SK-MEL-5 (cell line): ENCODE data around the gene RTN4RL2. TPM values are rescaled to one million over a fixed set of nuclear protein-coding genes. Genes with fewer than 3 reads are reported as not detected.
"Not testable (repeated sequence)": the region's sequence is repeated elsewhere in the genome, so short reads cannot be mapped to it uniquely, and the experiment has no call there.

ENCODE experiments used
- DNase-seq: peaks from one replicate; pipeline ENCODE4 v3.0.0-alpha.2; 2016; ENCODE audit warnings: low read depth, low spot score
- in situ Hi-C: cut with HindIII; loops from 2 replicates; pipeline ENCODE4 v1.10.0; 2016; ENCODE audit warnings: low sequenced_read_pairs, high pct_unique_total_duplicates, low pct_unique_long_range_greater_than_20kb
- total RNA-seq: library from RNA; depleted of rRNA; stranded (reverse); fragments of >200 nt; shearing (Covaris generic); gene quantifications from 2 replicates; pipeline ENCODE4 v1.2.3, GENCODE V29; 2014

The RTN4RL2 gene
- total RNA-seq, 1 experiment from 2014 or later, result 0.29 TPM

DNA sequence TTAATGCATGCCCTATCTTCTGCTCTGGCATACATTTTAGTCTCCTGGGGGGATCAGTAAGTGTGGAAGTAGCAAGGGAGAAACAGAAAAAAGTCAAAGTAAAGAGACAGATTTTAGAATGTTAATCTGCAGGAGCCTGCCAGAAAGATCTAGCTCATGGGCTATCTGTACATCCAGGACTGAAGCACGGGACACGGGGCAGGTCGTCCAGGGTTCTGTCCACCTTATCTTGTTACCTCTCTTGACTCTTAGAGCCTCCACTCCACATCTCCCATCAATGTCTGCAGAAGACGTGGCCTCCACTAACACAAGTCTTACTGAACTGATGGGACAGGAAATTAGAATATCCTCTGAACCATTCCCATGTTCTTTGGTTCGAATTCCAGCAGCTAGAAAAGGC lies 31.7 kb upstream of the RTN4RL2 start:
- in situ Hi-C loops, result no loop called here
- no peak for DNase-seq

DNA sequence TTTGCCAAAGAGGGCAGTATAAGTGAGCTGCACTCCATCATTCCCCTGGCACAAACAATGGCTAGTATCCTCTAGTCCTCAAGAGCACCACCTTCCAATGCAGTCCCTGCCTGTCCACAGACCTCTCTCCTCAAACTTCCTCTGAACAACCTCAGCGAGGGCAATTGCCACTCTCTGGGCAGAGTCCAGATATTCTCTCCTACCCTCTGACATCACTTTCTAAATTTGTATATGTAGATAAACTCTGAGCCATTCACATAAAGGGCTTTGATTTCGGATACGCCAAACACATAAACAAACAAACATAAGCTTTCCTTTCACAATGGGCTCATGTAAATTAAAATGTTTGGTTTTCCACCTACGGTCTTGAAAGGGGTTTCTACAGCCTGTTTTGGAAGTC lies 30.4 kb upstream of the RTN4RL2 start:
- in situ Hi-C loops, result no loop called here
- no peak for DNase-seq

DNA sequence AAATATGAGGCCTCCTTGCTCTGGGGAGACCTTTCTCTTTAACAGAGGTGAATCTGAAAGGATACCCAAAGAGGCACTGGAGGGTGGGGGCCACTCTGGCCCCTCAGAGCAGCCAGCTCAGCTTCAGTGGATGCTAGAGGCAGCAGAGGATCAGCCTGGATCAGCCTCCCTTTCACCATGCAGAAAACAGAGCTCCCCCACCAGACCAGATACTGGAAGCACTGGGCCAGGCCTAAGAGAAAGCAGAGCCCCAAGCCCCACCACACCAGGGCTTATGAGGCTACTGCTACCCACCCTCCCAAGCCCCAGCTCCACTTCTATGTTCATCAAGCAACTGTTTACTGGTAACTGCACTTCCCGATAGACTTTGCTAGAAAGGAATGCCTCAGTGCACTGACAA lies 29.4 kb upstream of the RTN4RL2 start:
- DNase-seq, result peak; percentile 5
- in situ Hi-C loops, result no loop called here

DNA sequence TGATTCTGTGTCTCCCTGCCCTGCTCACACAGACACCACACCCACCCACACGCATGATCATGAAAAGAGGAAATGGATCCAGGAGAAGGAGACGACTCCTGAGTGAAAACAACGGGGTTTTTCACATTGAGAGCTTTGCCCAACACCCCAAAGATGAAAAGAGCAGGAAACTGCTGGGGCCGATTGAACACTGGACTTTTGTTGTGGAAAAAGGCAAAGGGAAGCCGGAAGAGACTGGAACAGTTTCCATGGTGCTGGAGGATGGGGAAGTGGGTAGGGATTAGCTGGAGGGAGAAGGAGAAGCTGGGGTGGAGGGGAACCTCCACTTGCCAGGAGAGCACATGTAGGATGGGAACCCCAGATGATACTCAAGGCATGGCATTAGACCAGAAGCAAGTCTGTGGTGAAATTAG lies 28.2 kb upstream of the RTN4RL2 start:
- in situ Hi-C loops, result no loop called here

DNA sequence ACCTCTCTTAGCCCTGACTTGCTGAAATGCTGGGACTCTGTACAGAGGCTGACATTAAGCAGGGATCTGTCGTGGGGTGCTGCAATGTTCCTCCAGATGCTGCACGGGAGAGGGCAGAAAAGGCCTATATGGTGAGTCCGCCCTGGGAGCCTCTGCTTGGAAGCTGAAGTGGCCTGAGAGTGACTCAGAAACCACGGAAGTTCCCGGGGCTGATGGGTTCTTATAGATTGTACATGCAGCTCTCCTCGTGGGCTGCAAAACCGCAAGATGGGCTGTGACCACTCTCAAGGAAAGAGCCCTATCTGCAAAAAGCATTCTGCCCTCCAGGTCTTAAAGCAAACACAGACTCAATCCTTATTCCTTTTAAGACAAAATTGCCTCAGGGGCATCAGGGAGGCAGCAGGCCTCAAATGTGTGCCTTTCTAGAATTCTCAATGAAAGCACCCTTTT lies 27.6 kb upstream of the RTN4RL2 start:
- peak; percentile 35 for DNase-seq
- in situ Hi-C loops, result no loop called here

More for the DNA sequence above, 28.2 kb upstream of the RTN4RL2 start:
- DNase-seq, result peak; percentile 11

DNA sequence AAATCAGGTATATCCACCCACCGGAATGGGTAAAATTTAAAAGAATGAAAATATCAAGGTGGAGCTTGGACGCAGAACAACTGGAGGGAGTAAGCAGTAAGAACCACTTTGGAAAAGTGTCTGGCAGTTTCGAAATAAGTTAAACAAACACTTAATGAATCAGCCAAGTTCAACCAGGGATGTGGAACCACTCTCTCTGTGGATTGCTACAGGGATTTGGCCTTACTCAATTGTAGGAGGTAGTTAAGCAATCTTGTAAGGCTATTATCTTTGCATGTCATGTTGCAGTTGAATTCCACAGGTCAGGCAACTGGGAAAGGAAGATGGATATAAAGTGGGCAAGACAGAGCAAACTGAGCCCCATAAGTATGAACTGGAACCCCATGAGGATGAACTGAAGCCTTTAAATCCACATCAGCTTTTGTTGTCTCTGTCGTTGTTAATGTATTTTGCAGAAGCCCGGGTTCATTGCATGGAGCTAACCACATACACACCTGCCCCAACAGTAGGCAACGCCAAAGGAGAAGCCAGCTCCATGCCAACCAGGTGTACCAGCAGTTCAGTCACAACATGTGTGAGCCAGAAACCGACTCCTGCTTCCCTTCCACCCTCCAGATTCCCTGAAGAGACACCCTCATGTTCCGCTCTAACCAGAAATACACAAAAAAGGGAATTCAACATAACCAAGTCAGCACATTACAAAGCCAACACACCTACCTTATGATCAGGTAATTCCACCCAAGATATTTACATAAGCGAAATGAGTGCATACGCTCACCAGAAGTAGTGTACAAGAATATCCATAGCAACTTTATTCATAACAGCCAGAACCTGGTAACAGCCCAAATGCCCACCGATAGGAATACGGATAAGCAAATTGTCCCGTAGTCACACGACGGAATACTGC lies 25.4 kb upstream of the RTN4RL2 start:
- DNase-seq, result no peak
- in situ Hi-C loops, result no loop called here

DNA sequence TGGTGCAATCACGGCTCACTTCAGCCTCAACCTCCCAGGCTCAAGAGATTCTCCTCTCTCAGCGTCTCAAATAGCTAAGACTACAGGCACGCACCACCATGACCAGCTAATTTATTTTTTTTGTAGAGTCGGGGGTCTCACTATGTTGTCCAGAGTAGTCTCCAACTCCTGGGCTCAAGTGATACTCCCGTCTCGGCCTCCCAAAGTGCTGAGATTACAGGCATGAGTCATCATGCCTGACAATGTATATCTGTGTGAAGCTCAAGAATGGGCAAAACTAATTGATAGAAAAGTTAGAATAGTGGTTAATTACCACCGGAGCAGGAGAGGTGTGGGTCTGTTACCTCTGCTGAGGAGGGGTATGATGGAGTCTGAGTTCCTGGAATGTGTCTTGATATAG lies 24.3 kb upstream of the RTN4RL2 start:
- no peak for DNase-seq
- in situ Hi-C loops, result no loop called here

DNA sequence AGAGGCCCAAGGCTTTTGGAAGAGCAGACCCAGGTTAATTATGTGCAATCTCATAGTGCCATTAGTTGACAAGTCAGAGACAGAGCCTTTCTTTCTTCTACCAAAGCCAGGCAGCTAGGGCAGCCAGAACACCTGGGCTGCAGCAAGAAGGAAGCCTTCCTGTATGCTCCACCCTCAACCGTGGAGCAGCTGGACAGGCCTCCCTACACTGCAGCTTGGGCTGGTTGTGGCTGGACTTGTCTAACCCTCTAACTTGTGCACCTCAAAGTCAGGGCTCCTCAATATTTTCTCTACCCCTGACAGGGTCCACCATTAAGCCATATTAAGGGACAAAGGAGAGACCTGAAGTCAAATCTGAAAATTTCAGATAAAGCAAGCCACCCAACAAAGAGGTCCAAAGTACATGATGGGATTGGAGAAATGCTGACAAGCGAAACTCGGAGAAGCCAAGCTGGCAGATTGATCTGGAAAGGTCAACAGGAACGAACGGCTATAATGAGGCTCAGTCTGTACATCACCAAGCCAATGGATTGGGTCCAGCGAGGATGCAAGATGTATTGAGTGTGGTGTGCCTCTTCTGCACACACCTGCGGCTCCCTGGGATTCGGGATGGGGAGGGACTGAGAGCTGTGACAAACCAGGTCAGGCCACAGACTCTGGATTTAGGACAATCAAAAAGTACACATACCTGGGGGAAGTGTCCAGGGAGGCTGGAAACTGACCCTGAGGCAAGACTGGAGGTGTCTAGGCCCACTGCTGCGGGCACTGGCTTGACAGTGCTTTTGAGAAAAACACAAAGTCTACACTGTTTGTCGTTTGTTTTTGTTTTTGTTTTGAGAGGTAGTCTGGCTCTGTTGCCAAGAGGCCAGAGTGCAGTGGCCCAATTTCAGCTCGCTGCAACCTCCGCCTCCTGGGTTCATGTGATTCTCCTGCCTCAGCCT lies 21.7 kb upstream of the RTN4RL2 start:
- in situ Hi-C loops, result no loop called here
- no peak for DNase-seq

DNA sequence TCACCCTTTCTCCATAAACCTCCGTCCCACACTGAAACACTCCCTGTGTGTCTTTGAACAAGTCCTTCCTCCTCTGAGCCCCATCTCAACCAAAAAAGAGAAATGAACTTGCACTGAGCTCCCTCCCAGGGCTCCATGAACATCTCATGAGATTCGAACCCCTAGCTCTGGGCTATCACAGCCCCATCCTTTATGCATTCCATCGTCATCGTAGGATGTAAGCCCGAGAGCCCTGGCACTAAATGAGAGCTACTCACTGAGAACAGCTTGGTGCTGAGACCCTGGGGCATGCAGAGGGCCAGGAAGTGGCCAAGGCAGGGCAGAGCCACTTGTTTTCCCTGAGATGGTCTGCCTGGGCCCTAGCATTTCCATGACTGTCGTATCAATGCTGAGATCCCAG lies 20.5 kb upstream of the RTN4RL2 start:
- in situ Hi-C loops, result no loop called here
- no peak for DNase-seq

DNA sequence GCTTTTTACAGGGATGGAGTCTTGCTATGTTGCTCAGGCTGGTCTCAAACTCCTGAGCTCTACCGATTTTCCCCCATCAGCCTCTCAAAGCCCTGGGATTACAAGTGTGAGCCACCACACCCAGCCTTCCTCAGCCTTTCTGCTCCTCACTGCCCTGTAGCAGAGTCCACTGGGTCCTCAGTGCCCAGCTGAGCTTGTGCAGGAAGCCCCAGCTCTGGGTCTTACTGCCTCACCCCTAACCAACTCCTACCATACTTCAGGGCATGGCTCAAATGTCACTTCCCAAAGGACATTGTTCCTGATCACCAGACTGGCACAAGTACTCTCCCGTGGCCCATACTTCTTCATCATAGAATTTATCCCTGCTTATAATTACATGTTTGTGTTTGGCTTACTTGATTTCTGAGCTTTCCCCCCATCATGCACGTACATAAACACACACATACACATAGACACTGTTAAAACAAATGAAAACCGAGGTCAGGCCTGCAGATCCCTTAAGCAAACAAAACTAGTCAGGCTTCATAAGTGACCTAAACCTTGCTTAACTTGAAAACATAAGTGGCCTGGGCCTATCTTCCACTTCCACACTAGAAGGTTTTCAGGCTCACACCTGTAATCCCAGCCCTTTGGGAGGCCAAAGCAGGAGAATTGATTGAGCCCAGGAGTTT lies 19.4 kb upstream of the RTN4RL2 start:
- in situ Hi-C loops, result no loop called here

DNA sequence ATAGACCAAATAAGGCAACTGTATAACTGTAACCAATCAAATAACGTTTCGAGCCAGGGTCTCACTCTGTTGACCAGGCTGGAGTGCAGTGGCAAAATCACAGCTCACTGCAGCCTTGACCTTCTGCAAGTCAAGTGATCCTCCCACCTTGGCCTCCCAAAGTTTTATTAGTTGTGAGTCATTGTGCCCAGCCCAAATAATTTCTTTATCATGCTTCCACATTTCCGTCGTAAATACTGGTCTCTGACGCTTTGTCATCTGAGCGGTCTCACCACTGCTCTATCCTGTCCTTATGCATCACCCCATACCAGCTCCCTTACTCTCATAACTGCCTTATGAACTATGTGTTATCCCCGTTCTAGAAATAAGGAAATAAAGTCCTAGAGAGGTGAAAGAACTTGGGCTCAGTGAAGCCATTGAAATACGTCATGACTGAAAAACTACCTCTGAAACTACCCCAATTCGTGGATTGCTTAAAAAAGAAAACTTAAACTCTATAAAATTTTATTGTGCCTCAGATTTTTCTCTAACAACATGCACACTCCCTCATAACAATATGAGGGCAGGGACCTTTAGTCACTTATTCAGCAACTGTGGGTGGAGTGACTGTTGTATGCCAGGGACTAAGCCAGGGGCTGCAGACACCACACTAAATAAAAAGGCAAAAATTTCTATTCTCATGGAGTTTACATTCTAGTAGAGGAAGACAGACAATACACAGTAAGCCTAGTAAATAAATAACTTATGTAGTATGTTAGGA lies 15.8 kb upstream of the RTN4RL2 start:
- DNase-seq, result no peak
- in situ Hi-C loops, result no loop called here

More for the DNA sequence above, 19.4 kb upstream of the RTN4RL2 start:
- no peak for DNase-seq

DNA sequence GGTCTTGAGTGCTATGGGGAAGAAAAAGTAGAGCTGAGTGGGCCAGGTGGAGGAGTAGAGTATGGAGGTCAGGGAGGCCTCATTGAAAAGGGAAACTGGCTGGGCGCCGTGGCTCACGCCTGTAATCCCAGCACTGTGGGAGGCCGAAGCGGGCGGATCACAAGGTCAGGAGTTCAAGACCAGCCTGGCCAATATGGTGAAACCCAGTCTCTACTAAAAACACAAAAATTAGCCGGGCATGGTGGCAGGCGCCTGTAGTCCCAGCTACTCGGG lies 15.3 kb upstream of the RTN4RL2 start:
- DNase-seq, result not testable (repeated sequence)

DNA sequence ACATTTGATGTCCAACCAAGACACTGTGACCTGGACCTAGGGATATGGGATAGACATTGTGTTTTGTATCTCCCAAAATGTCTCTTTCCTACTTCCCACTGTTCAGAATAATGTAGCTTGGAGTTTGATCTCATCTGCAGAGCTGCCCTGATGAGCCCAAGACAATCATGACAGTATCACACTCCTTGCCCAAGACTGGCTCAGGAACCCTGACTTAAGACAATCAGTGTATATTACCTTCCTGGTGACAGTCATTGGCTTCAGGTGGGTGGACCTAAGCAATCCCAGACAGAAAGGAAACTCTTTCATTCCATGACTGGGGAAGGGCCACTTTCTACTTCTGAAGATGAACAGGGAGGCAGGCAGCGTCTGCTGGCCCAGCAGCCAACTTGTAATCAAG lies 14.3 kb upstream of the RTN4RL2 start:
- no peak for DNase-seq
- in situ Hi-C loops, result no loop called here

More for the DNA sequence above, 15.3 kb upstream of the RTN4RL2 start:
- in situ Hi-C loops, result not testable (repeated sequence)

DNA sequence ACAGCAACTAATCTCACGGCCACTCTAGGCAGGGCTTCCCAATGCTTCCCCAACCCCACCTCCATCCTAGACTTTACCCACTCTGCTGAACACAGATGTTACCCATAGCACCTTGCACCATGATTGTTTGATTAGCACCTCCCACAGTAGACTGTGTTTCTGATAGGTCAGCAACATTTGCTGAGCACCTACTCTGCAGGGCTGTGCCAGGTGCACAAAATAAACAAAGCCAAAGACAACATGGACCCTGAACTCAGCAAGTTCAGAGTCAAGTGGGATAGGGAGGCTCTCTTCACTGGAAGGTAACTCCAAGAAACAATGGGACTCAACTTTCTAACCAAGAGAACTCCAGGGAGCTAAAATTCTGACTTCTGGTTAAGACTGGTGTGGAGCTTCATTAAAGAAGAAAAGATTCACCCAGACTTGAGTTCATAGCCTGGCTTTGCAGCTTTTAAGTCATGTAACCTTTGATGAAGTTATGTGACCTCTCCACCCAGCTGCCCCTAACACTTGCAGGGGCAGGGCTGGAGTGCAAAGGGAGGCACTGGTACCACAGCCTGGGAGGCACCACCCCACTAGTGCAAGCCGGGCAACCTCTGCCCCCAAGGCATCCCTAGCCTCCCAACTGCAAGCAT lies 6.7 kb upstream of the RTN4RL2 start:
- no peak for DNase-seq
- in situ Hi-C loops, result no loop called here

DNA sequence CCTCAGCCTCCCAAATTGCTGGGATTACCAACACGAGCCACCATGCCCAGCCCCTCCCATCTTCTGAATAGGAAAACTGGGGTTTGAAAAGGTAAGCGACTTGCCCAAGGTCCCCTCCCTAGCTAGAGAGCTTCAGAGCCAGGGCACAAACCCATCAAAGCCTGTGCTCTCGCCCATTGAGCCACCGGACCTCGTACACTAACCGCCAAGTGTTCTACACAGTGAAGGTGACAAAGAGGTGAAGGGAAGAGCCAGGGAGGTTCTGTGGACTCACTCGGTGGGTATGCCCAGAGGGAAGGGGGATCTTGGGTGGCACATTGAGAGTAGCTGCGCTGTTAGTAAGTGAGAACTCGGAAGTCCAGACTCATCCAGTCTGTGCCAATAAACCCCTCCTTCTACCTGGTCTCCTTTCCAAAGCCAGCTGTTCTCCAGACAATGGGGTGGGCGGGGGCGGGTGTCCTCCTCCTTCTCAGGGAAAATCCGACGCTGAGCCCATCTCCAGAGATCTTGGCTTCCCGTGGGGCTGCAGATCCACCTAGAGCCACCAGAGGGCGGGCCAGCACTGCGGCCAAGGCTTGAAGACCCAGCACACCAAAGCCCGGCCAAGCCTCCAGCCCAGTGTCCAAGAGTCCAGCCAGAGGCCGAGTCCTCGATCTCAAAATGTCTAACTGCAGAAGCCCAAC lies 3.2 kb upstream of the RTN4RL2 start:
- in situ Hi-C loops, result no loop called here
- DNase-seq, result peak; percentile 80

DNA sequence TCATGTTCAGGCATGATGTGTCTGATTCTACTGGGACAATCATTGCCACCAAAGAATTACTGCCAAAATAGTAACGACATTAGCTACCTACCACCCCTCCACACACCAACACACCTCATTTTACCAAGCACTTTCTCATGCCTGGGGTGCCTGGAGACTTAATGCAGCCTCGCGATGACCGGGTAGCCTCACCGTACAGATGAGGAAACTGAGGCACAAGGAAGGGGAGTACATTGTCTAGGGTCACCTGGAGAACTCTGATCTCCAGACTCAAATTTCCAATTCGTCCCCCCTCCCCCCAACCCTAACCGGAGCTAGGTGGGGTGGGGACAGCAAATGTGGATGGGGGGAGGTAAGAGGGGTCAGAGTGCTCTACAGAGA lies 2.7 kb upstream of the RTN4RL2 start:
- no peak for DNase-seq
- in situ Hi-C loops, result no loop called here

DNA sequence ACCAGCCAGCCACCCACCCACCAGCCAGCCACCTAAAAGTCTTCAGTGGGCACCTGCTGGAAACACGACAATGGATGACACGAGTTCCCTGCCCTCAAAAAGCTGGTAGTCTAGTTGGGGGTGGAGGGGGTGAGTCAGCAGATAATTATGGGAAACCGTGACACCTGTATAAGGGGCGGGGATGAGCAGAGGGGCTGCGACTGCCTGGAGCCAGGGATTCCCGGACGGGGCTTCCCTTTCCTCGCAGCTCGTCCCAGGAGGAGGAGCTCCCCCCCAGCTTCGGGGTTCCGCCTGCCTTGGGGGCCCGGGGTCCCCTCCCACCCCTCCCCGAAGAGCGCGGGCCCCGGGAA lies 2.3 kb upstream of the RTN4RL2 start:
- DNase-seq, result no peak
- in situ Hi-C loops, result no loop called here
